Prostate gland (tissue), 2 donors: ENCODE results near the gene SPAG6.

Experiments used
- POLR2A ChIP-seq: fragments of 450-650 bp; IDR thresholded peaks from one replicate; pipeline ENCODE4 v1.6.1; 2016; ENCODE audit warnings: antibody characterized with exemption, mild to moderate bottlenecking
- TF ChIP-seq, protein P1 (sequence below), 4 experiments: fragments of 200-600 bp in 2 of 4; fragments of 450-650 bp in 2 of 4; sonication (generic) in 2 of 4; IDR thresholded peaks; 1 replicate in 3 of 4; 2 replicates in 1 of 4; pipeline ENCODE4 v1.5.1; 2016 to 2019; ENCODE audit warnings: antibody characterized with exemption in 4 of 4, mild to moderate bottlenecking in 2 of 4, moderate library complexity in 2 of 4

DNA sequence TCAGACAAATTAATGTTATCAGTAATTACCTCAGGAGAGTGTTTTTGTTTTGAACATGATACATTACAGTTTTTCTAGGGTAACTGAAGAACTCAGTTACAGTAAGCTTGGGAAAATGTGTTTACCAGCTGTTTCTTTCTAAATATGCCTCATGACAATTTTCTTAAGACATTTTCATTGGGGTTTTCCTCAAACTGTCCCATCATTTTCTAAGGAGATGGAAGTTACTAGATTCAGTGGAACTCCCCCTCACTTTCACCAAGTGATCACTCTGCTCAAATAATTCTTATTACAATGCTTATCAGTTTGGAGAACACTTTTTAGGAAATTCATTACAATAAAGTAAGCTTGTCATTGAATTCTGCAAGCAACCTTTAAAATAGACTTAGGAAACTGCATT lies 6.4 kb upstream of the SPAG6 start:
- no peak for TF ChIP-seq POLR2A
- TF ChIP-seq, protein P1, sequence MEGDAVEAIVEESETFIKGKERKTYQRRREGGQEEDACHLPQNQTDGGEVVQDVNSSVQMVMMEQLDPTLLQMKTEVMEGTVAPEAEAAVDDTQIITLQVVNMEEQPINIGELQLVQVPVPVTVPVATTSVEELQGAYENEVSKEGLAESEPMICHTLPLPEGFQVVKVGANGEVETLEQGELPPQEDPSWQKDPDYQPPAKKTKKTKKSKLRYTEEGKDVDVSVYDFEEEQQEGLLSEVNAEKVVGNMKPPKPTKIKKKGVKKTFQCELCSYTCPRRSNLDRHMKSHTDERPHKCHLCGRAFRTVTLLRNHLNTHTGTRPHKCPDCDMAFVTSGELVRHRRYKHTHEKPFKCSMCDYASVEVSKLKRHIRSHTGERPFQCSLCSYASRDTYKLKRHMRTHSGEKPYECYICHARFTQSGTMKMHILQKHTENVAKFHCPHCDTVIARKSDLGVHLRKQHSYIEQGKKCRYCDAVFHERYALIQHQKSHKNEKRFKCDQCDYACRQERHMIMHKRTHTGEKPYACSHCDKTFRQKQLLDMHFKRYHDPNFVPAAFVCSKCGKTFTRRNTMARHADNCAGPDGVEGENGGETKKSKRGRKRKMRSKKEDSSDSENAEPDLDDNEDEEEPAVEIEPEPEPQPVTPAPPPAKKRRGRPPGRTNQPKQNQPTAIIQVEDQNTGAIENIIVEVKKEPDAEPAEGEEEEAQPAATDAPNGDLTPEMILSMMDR (IDR thresholded peaks at IDR 0.05): no peak
